Right lobe of liver (tissue), 4 donors: ENCODE data around the gene DNAJA4.

Source experiments
- POLR2A ChIP-seq: fragments of 450-650 bp; IDR thresholded peaks from one replicate; pipeline ENCODE4 v1.6.1; 2017; ENCODE audit warnings: antibody characterized with exemption, mild to moderate bottlenecking
- TF ChIP-seq, protein P1 (sequence below), 4 donors: fragments of 200-600 bp in 3 of 4; fragments of 450-650 bp in 1 of 4; IDR thresholded peaks; one replicate each; pipeline versions ENCODE4 v1.5.1 to v1.8.0; 2016 to 2022; ENCODE audit warnings: antibody characterized with exemption in 4 of 4, mild to moderate bottlenecking in 2 of 4
- donor health status: DM: no; HTN: no; CAD: no.
- donor health status: DM: no; HTN: no; CAD: no.
- donor health status: DM: no; HTN: yes; CAD: no.

DNA sequence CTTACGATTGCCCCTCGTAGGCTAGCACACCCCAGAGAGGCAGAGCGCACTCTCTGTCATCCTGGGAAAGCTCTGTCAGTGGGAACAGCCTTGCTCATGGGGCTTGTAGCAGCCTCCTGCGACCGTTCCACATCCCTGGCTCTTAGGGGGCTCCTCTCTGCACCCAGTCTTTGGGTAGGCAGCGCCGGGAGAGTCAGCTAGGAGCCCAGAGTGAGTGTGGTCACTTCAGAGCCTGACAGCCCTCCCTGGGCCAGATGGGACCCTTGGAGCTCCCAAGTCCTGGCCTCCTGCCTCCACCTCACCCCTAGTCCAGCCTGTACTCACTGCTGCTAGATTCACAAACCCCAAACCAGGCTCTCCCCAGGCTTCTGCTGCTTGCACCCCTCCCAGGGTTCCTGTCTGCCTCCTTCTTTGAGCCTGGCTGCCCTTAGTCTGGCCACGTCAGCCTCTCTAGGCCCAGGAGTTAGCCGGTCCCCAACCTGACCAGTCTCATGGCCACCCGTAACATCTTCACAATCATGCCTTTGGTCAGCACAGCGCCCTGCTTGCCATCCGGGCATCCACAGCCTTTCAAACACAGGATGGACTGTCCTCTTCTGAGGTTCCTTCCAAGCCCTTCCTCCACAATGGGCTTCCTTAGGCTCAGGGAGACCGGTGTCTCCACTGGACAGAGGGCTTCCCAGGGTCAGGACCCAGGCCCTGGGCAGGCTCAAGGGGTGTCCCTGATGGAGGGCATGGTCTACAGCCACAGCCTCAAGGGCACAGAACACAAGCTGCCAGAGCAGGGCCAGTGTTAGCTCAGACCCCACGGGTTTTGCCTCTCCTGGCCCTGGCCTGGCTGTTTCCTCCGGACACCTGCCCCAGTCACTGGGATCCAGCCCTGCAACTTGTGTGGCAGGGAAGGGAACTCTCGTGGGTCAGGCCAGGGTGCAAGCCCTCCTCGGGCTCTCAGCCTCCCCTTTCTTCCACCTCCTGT, 34.6 kb upstream of the DNAJA4 start:
- TF ChIP-seq, protein P1, sequence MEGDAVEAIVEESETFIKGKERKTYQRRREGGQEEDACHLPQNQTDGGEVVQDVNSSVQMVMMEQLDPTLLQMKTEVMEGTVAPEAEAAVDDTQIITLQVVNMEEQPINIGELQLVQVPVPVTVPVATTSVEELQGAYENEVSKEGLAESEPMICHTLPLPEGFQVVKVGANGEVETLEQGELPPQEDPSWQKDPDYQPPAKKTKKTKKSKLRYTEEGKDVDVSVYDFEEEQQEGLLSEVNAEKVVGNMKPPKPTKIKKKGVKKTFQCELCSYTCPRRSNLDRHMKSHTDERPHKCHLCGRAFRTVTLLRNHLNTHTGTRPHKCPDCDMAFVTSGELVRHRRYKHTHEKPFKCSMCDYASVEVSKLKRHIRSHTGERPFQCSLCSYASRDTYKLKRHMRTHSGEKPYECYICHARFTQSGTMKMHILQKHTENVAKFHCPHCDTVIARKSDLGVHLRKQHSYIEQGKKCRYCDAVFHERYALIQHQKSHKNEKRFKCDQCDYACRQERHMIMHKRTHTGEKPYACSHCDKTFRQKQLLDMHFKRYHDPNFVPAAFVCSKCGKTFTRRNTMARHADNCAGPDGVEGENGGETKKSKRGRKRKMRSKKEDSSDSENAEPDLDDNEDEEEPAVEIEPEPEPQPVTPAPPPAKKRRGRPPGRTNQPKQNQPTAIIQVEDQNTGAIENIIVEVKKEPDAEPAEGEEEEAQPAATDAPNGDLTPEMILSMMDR (IDR thresholded peaks at IDR 0.05): no peak
- no peak for TF ChIP-seq POLR2A
